NCI-H2227 (cell line): Measurements from ENCODE around the gene ALDH3B2.
"Not testable (repeated sequence)": the region's sequence is repeated elsewhere in the genome, so short reads cannot be mapped to it uniquely, and the experiment has no call there.

Experiments
- DNase-seq: peaks from one replicate; lab custom pipeline; 2025; ENCODE audit not compliant: unreplicated experiment; lab: John Stamatoyannopoulos, UW

ALDH3B2 gene

DNA sequence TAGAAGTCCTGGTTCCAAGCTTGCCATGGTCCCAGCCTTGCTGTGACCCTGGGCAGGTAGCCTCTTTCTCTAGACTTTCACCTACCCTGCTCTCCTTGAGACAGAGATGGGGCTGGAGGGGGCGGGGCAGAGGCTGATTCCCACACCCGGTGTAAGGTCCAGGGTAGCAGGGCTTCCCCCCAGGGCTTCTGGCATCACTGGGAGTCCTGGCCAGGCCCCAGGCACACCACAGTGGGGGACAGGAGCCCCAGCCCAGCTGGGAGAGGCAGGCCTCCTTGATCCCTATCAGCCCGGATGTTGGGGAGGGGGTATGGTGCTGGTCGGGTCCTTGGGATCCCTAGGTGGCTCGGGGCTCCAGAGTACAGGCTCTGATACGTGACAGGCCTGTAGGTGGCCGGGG, 43.0 kb downstream of the ALDH3B2 start:
- no peak for DNase-seq

DNA sequence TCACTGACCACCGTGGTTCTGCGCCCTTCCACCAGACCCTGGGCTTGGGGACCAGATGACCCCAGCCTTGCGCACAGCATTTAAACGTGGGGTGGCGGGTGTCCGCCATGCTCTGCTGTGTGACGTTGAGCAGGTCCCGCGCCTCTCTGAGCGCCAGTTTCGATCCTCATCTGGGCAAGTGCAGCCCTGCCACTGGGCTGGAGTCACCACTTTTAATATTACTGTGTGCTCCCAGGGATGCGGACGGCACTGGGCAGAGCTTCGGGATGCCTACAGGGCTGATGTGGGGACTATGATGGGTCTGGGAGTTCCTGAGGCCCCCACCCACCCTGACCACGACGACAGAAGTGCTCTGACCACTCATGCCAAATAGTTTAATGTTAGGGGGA, 43.5 kb downstream of the ALDH3B2 start:
- no peak for DNase-seq

DNA sequence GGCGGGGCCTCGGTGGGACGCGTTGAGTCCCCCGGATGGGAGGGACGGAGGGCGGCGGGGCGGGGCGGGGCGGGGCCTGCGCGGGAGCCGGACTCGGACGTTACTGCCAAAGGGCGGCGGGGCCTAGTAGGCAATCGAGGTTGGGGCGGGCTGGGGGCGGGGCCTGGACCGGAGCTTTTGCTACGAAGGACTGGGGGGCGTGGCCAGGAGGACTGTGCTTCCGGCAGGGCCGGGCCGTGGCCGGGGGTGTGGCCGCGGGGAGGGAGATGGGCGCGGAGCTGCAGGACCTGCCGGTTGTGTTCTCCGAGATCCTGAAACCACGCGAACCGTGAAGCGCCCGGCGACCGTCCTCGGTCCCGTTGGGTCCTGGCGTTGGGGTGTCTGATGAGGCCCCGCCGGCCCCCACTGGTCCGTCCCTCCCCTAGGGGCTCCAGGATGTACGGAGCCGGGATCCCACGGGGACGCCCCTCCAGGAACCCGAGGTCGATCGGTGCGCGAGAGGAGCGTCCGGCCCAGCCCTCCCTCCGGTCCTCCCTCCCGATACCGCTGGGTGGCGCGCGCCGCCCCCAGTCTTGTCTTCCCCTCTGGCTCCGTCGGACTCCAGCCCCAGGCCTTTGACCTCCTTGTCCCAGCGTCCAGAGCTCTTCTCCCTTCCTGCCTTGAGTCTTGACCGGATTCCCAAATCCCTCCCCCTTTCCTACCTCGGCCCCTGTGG, 44.0 kb downstream of the ALDH3B2 start:
- peak; percentile 98 for DNase-seq

DNA sequence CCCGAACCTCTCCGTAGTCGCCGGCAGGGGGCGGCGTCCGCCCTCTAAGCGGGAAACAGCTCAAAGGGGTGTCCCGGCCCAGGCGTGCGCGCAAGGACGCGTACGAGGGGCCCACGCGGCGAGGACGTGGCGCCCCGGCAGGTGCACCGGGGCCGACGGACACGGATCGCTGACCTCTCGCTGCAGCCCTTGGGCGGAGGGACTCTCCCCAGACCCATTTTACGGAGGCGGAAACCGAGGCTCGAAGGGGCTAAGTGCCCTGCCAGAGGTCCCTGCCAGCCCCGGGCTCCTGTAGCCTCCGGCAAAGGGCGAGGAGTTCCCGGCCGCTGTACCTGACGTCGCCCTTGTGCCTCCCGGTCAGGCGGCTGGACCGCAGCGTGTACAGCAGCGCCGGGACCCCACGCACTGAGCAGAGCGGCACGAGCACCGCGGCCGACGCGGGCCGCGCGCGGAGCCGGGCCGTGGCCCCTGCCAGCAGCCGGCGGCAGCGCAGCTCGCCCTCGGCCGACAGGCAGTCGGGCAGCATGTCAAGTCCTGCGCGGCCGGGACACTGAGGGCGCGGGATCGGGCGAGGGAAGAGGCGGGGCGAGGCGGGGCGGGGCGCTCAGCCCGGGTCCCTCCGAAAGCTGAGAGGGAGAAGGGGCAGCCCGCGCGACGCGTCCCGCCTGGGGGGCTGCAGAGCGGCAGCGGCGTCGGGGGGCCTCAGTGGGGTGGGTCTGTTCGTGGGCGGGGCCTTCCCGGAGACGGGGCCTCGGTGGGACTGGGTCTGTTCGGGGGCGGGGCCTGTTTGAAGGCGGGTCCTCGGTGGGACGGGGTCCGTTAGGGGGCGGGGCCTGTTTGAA, 44.8 kb downstream of the ALDH3B2 start, which contains the start of gene NUDT8:
Gene NUDT8, minus strand, starts transcription at position 552 of the 842 bp plus-strand sequence. Its CDS starts 26 bp downstream, at position 526.
- peak; percentile 87 for DNase-seq

DNA sequence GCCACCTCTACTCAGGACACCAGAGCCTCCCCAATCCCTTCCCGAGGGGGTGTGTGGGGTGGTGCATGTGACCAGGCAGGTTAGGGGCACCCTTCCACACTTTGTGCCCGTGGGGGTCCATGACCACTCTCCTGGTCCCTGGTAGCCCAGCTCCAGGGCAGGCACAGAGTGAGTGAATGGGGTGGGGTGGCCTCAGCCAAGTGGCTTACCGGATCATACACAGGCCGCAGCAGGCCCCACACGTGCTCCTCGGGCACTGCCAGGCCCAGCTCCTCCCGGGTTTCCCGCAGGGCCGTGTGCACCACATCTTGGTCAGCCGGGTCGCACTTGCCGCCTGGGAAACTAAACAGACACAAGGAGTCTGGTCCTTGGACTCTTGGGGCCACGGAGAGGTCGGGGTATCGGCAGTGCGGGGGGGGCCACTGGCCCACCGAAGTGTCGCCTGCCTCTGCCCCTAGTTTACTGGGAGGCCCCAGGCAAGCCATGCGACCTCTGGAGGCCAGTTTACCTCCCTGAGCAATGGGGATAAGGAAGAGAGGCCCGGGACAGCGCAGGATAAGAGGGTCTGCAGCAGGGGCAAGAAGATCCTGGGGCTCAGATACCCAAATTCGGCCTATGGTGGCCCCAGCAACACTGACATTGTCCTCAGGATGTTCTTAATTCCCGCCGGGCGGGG, 45.6 kb downstream of the ALDH3B2 start:
- DNase-seq = no peak

DNA sequence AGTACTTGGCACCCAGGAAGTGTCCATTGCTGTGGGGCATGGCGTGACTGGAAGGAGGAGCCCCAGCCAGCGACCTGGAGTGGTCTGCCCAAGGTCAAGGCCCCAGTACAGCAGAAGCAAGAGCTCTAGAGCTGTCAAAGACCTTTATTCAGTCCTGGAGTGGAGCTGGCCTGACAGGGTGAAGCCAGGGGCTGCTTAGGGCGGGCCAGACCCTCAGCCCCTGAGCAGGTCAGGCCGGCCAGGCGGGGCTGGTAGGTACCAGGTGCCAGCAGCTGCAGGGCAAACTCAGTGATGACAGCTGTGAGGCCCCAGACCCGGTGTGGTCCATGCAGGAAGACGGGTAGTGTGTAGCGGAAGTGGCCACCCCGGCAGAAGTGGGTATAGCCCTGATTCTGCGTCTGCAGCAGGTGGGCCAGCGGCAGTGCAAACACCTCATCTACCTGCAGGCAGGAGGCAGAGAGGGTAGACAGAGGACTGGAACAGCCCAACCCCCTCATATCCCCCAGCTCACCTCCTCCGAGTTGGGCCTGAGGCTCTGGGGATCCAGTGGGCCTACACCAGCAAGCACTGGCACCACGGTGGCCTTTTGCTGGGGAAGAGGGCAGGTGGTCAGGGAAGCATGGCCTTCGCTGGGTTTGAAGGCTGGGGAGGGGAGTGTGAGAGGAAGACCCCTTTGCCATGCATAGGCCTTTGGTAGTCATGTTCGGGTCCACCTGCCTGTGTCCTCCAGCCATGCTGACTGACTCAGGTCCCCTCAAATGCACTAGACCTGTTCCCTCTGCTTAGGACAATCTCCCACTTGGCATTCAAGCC, 46.4 kb downstream of the ALDH3B2 start:
- no peak for DNase-seq

DNA sequence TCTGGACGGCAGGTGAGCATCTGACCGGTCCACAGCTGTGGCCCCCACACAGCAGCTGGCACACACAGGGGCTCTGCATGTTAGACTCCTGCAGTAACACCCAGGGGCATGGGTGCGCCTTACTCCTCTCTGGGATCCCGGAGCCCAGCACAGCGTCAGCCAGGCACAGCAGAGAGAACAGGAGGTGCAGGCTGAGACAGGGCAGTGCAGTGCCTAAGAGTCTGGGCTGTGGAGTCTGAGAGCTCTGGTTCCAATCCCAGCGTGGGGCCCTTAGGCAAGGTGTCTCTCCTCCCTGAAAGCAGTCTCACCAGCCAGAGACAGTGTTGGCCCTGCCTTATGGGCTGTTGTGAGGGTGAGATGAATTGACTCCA, 47.0 kb downstream of the ALDH3B2 start:
- no peak for DNase-seq

DNA sequence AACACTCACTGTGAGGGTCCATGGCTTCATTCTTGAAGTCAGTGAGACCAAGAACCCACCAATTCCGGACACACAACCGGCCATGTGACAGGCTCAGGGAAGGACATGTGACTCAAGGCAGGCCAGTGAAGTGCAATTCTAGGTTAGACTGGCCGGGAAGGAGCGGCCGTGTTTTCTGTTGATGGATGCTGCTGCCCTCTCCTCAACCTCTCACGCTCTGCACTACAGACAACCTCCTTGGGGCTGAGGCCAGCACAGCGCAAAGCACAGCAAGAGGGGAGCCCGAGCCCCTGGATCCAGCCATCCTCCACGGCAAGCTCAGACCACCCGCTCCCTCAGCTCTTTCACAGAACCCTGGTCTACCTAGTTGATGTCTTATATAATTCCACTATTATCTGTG, 47.5 kb downstream of the ALDH3B2 start:
- no peak for DNase-seq

DNA sequence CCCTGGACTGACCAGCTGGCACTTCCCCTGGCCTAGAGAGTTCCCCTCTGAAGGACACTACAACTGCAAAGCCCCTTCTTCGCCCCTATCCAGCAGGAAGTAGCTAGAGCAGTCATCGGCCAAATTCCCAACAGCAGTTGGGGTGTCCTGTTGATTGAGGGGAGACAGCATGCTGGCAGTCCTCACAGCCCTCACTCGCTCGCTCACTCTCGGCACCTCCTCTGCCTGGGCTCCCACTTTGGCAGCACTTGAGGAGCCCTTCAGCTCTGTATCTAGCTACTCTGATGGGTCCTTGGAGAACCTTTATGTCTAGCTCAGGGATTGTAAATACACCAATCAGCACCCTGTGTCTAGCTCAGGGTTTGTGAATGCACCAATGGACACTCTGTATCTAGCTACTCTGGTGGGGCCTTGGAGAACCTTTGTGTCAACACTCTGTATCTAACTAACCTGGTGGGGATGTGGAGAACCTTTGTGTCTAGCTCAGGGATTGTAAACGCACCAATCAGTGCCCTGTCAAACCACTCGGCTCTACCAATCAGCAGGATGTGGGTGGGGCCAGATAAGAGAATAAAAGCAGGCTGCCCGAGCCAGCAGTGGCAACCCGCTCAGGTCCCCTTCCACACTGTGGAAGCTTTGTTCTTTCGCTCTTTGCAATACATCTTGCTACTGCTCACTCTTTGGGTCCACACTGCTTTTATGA, 48.1 kb downstream of the ALDH3B2 start:
- DNase-seq = not testable (repeated sequence)

DNA sequence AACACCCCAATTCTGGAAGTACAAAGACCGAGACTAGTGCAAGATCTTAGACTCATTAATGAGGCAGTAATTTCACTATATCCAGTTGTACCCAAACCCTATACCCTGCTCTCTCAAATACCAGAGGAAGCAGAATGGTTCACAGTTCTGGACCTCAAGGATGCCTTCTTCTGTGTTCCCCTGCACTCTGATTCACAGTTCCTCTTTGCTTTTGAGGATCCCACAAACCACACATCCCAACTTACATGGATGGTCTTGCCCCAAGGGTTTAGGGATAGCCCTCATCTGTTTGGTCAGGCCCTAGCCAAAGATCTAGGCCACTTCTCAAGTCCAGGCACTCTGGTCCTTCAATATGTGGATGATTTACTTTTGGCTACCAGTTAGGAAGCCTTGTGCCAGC, 50.6 kb downstream of the ALDH3B2 start:
- DNase-seq = not testable (repeated sequence)

DNA sequence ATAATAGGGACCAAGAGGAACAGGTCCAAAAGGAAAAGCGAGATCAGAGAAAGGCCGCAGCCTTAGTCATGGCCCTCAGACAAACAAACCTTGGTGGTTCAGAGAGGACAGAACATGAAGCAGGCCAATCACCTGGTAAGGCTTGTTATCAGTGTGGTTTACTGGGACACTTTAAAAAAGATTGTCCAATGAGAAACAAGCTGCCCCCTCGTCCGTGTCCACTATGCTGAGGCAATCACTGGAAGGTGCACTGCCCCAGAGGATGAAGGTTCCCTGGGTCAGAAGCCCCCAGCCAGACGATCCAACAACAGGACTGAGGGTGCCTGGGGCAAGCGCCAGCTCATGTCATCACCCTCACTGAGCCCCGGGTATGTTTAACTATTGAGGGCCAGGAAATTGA, 51.5 kb downstream of the ALDH3B2 start:
- DNase-seq = not testable (repeated sequence)

DNA sequence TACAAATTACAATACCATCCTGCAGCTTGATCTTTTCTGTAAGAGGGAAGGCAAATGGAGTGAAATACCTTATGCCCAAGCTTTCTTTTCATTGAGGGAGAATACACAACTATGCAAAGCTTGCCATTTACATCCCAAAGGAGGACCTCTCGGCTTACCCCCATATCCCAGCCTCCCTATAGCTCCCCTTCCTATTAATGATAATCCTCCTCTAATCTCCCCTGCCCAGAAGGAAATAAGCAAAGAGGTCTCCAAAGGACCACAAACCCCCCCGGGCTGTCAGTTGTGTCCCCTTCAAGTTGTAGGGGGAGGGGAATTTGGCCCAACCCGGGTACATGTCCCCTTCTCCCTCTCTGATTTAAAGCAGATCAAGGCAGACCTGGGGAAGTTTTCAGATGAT, 52.5 kb downstream of the ALDH3B2 start:
- DNase-seq = not testable (repeated sequence)

DNA sequence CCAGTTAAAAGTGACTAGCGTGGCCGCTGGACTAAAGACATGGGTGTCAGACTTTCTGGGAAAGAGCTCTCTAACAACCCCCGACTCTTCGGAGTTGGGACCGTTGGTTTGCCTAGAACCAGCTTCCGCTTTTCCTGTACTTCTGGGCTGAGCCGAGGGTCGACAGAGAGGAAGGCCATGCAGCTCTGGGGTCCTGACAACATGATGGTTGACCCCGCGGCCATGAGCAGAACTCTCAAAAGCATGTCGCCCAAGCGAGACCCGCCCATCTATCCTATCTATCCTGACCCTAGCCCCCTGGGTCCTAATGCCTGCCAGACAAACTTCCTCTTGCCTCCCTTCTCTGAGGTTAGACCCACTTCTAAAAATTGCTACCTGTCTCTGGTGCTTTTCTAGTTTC, 53.8 kb downstream of the ALDH3B2 start:
- not testable (repeated sequence) for DNase-seq

DNA sequence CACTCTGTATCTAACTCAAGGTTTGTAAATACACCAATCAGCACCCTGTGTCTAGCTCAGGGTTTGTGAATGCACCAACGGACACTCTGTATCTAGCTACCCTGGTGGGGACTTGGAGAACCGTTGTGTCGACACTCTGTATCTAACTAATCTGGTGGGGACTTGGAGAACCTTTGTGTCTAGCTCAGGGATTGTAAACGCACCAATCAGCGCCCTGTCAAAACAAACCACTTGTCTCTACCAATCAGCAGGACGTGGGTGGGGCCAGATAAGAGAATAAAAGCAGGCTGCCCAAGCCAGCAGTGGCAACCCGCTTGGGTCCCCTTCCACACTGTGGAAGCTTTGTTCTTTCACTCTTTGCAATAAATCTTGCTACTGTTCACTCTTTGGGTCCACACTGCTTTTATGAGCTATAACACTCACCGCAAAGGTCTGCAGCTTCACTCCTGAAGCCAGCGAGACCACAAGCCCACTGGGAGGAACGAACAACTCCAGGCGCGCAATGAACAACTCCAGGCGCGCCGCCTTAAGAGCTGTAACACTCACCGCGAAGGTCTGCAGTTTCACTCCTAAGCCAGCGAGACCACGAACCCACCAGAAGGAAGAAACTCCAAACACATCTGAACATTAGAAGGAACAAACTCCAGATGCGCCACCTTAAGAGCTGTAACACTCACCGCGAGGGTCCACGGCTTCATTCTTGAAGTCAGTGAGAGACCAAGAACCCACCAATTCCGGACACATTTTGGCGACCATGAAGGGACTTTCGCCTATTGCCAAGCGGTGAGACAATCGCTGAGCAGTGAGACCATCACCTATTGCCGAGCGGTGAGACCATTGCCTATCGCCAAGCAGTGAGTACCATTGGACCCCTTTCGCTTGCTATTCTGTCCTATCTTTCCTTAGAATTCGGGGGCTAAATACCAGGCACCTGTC, 54.5 kb downstream of the ALDH3B2 start:
- DNase-seq = not testable (repeated sequence)

DNA sequence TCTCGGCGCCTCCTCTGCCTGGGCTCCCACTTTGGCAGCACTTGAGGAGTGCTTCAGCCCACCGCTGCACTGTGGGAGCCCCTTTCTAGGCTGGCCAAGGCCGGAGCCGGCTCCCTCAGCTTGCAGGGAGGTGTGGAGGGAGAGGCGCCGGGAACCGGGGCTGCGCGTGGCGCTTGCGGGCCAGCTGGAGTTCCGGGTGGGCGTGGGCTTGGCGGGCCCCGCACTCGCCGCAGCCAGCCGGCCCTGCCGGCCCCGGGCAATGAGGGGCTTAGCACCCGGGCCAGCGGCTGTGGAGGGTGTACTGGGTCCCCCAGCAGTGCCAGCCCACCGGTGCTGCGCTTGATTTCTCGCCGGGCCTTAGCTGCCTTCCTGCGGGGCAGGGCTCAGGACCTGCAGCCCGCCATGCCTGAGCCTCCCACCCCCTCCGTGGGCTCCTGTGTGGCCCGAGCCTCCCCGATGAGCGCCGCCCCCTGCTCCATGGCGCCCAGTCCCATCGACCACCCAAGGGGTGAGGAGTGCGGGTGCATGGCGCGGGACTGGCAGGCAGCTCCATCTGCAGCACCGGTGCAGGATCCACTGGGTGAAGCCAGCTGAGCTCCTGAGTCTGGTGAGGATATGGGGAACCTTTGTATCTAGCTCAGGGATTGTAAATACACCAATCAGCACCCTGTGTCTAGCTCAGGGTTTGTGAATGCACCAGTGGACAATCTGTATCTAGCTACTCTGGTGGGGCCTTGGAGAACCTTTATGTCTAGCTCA, 55.3 kb downstream of the ALDH3B2 start:
- not testable (repeated sequence) for DNase-seq

DNA sequence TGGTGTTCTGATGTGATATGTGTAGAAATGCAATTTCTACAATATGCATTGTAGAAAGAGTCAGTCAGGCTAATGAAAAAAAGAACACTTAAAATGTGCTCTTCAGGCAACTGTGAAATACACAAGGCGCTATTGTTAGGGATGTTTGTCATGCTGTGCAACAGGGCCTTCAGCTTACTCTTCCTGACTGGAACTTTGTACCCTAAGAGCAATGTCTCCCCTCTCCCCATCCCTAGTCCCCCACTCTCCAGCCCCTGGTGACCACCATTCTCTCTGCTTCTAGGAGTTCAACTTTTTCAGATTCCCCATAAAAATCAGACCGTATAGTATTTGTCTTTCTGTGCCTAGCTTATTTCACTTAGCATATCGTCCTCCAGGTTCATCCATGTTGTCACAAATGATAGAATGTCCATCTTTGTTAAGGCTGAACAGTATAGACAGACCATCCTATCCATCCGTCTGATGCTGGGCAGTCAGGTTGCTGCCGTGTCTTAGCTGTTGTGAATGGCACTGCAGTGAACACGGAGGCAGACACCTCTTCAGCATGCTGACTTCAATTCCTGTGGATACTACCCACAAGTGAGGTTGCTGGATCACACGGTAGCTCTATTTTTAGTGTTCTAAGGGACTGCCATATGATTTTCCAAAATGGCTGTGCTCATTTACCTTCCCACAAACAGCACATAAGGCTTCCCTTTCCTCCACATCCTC, 57.0 kb downstream of the ALDH3B2 start:
- DNase-seq = no peak

DNA sequence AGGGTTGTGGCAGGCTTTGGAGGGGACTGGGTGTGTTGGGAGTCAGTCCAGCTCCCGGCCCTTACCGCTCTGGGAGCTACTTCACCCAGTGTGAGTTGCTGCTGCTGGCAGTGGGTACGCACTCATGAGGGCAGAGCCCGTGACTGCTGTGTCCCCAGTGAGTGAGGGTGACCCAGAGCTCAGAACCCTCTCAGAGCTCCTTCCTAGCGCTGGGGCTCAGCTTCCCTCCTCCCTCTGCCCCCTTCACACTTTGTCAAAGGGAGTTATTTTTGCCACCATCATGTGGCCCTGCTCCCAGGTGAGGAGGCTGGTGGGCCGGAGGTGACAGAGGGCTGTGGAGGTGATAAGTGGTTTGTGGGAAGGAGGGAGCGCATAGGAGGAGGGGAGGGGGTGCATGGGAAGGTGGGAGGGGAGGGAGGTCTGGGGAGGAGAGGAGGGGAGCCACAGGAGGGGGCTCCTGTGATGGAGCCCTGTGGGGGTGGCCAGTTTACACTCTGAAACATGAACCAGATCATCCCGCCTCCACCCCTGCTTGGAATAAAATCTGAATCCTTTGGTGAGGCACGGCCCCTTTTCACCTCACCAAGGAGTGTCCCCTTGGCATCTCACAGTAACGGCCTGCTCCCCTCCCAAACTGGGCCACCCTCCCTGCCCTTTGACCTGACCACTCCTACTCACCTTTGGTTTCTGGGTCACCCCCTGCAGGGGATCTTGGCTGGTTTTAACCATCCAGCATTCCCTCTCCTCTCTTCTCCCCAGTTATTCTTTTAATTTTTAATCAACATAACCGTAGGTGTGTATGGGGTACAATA, 57.8 kb downstream of the ALDH3B2 start:
- DNase-seq = no peak
